Choroid plexus epithelial cell (primary cell): Measurements from ENCODE around the gene SIGLEC10.
A peak's percentile ranks its signal among the peaks of the same experiment; 100 is the strongest.

ENCODE experiments used
- DNase-seq: peaks from one replicate; pipeline ENCODE4 v3.0.0-alpha.2; 2010; ENCODE audit warnings: low read depth
- H3K4me3 ChIP-seq: 2 replicates; pipeline ENCODE4 v1.5.1; 2011; ENCODE audit warnings: low read depth, mild to moderate bottlenecking, control low read depth, low read length, moderate library complexity
- TF ChIP-seq, protein P1 (sequence below): conservative IDR thresholded peaks from 2 replicates; pipeline ENCODE4 v1.5.1; 2011; ENCODE audit warnings: low read depth, mild to moderate bottlenecking, control low read depth, inconsistent platforms, low read length, moderate library complexity

Gene SIGLEC10

DNA sequence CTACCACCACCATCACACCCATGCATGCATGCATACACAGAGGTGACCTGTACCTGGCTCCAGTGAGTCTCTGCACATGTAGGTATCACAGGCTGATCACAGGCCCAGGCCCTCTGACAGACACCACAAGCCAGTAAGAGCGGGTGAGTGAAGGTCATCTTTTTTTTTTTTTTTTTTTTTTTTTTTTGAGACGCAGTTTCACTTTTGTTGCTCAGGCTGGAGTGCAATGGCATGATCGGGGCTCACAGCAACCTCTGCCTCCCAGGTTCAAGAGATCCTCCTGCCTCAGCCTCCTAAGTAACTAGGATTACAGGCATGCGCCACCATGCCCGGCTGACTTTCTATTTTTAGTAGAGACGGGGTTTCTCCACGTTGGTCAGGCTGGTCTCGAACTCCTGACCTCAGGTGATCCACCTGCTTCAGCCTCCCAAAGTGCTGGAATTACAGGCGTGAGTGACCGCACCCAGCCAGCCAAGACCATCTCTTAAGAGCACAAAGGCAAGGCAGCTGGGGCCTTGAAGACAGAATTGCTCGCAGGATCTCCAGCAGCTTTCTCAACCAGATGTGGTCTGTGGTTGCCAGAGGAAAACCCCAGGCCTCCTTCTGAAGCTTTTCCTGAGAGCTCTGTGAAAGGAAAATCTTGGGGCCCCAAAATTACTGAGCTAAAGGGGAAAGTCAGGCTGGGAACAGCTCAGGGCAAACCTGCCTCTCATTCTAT is 41.8 kb downstream of the SIGLEC10 start:
- H3K4me3 ChIP-seq: no peak overlapping the region
- TF ChIP-seq, protein P1, sequence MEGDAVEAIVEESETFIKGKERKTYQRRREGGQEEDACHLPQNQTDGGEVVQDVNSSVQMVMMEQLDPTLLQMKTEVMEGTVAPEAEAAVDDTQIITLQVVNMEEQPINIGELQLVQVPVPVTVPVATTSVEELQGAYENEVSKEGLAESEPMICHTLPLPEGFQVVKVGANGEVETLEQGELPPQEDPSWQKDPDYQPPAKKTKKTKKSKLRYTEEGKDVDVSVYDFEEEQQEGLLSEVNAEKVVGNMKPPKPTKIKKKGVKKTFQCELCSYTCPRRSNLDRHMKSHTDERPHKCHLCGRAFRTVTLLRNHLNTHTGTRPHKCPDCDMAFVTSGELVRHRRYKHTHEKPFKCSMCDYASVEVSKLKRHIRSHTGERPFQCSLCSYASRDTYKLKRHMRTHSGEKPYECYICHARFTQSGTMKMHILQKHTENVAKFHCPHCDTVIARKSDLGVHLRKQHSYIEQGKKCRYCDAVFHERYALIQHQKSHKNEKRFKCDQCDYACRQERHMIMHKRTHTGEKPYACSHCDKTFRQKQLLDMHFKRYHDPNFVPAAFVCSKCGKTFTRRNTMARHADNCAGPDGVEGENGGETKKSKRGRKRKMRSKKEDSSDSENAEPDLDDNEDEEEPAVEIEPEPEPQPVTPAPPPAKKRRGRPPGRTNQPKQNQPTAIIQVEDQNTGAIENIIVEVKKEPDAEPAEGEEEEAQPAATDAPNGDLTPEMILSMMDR: no peak
- no peak for DNase-seq

GRCh38 chr19:51372649-51373504 is 44.6 kb downstream of the SIGLEC10 start, which contains the start of gene NKG7:
Gene NKG7 (minus strand): TSS chr19:51372654. CDS start chr19:51372535, 119 bp downstream.
- DNase-seq: no peak
- no peak within 1 kb of the TSS for H3K4me3 ChIP-seq
- TF ChIP-seq, protein P1: no peak

GRCh38 chr19:51372021-51372648 is 45.3 kb downstream of the SIGLEC10 start:
- no peak for DNase-seq
- TF ChIP-seq, protein P1: no peak
- H3K4me3 ChIP-seq: no peak overlapping the region

DNA sequence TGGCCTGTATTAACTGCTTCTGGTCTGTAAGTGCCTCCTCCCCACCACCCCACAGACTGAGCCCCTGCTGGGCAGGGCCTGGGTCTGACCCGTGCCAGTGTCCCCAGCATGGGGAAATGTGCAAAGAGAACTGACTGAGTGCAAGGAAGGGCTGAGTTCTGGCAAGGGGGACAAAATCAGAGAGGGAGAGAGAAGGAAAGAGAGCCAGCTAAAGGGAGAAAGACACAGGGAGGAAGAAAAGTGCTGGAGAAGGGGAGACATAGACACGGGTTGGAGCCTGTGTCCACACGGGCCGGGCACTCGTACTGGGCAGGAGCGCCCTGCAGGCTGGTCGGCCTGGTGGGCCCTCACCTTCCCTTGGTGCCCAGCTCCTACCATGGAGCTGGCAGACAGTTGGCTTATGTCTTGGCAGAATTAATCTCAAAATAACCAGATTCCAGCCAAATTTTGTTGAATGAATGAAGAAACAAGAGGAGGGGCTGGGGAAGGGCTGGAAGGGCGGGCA is 46.2 kb downstream of the SIGLEC10 start:
- no peak for DNase-seq
- TF ChIP-seq, protein P1: no peak
- H3K4me3 ChIP-seq: no peak overlapping the region

DNA sequence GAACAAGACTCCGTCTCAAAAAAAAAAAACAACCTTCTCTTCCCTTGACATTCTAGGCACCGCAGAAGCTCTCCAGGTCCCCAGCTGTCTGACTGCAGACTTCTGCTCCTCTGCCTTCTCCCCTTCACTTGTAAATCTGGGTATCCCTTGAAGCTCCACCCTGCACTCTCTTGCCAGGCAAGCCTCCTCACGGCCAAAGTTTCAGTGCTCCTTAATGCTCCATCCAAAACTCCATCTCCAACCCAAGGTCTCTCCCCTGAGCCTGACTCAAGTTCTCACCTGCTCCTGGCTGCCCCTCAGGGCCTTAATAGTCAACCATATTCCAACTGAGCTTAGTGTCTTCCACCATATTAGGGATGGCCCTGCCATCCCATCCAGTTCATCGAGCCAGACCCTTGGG is 47.2 kb downstream of the SIGLEC10 start:
- no peak for DNase-seq
- H3K4me3 ChIP-seq: no peak overlapping the region
- TF ChIP-seq, protein P1: no peak

DNA sequence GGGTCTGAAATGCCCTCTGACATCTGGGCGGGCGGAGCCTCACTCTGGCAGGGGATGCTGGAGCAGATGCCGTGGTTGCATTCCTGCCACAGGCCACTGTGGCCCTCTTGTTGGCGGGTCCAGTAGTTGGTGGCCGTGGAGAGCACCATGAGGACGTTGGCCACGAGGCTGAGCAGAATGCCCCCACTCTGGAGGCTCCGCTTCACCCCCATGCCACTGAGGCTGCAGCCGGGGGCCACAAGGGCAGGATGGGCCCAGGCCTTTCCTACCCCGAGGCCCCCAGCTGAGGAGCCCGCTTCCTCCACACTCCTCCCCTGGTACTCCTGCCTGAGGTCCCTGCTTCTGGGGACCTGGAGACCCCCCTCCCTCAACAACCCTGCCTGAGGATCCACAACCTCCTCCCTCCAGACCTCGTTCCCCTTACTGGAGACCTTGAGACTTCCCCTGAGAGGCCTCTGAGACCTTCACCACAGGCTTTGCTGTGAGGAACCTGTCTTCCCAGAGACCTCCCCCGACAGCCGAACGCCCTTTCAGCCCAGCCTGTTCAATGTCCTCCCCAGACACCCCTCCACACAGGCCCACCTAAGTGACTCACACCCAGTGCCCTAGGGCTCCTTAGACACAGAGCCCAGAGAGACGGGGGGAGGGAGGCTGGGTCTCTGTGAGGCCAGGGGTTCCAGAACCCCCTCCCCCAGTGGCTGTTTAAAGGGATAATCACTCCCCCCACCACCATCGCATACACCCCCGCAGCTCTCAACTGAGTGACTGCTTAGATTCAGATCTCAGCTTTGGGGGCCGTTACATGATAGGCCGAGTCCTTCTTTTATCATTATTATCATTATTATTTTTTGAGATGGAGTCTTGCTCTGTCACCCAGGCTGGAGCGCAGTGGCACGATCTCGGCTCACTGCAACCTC is 48.8 kb downstream of the SIGLEC10 start, which contains the start of gene CLDND2:
Gene CLDND2 (minus strand): TSS at position 638 of the 917 bp plus-strand sequence. CDS start 426 bp downstream, at position 212.
- DNase-seq: no peak
- peak within 1 kb of the TSS; percentile 94 for H3K4me3 ChIP-seq
- TF ChIP-seq, protein P1: no peak
